GM23248 (cell line): Measurements from ENCODE around the gene ING2. TPM values are rescaled to one million over a fixed set of nuclear protein-coding genes. Genes with fewer than 3 reads are reported as not detected.
A peak's percentile ranks its signal among the peaks of the same experiment; 100 is the strongest.
"Not testable (repeated sequence)": the region's sequence is repeated elsewhere in the genome, so short reads cannot be mapped to it uniquely, and the experiment has no call there.

Experiments used
- DNase-seq: peaks from one replicate; pipeline ENCODE4 v3.0.0-alpha.2; 2015
- H2AFZ ChIP-seq: fragments of 200-600 bp; sonication (generic); 2 replicates; pipeline ENCODE4 v1.6.1; 2016; ENCODE audit warnings: antibody characterized with exemption
- H3F3A ChIP-seq: fragments of 200-600 bp; sonication (generic); 2 replicates; pipeline ENCODE4 v1.6.1; 2016; ENCODE audit warnings: mild to moderate bottlenecking, antibody characterized with exemption, mixed run types; ENCODE audit not compliant: insufficient read depth
- H3K27ac ChIP-seq: fragments of 200-600 bp; sonication (generic); 2 replicates; pipeline ENCODE4 v1.5.1; 2016; ENCODE audit warnings: mild to moderate bottlenecking
- H3K27me3 ChIP-seq: fragments of 200-600 bp; sonication (generic); replicated peaks from 2 replicates; pipeline ENCODE4 v1.6.1; 2016; ENCODE audit warnings: mild to moderate bottlenecking; ENCODE audit not compliant: insufficient read depth
- H3K36me3 ChIP-seq: fragments of 200-600 bp; sonication (generic); 2 replicates; pipeline ENCODE4 v1.6.1; 2016; ENCODE audit warnings: low read depth, mild to moderate bottlenecking
- H3K4me1 ChIP-seq: fragments of 200-600 bp; sonication (generic); 2 replicates; pipeline ENCODE4 v1.6.1; 2016; ENCODE audit warnings: mild to moderate bottlenecking; ENCODE audit not compliant: insufficient read depth
- H3K4me2 ChIP-seq: fragments of 200-600 bp; sonication (generic); one replicate; pipeline ENCODE4 v1.6.1; 2016; ENCODE audit warnings: mild to moderate bottlenecking; ENCODE audit not compliant: unreplicated experiment
- H3K4me3 ChIP-seq: fragments of 200-600 bp; sonication (generic); 2 replicates; pipeline ENCODE4 v1.5.1; 2016; ENCODE audit warnings: mild to moderate bottlenecking
- H3K79me2 ChIP-seq: fragments of 200-600 bp; sonication (generic); 2 replicates; pipeline ENCODE4 v1.6.1; 2016; ENCODE audit warnings: mild to moderate bottlenecking; ENCODE audit not compliant: insufficient read depth
- H3K9ac ChIP-seq: fragments of 200-600 bp; sonication (generic); 2 replicates; pipeline ENCODE4 v1.6.1; 2016; ENCODE audit warnings: mild to moderate bottlenecking
- H3K9me2 ChIP-seq: fragments of 200-600 bp; sonication (generic); 2 replicates; pipeline ENCODE4 v1.6.1; 2016; ENCODE audit warnings: mixed run types, mild to moderate bottlenecking, moderate library complexity; ENCODE audit not compliant: insufficient read depth
- H3K9me3 ChIP-seq: fragments of 200-600 bp; sonication (generic); one replicate; pipeline ENCODE4 v1.6.1; 2017; ENCODE audit warnings: low read depth
- H4K20me1 ChIP-seq: fragments of 200-600 bp; sonication (generic); 2 replicates; pipeline ENCODE4 v1.6.0; 2016; ENCODE audit not compliant: insufficient read depth
- EZH2 ChIP-seq: fragments of 200-600 bp; sonication (generic); IDR thresholded peaks from 2 replicates; pipeline ENCODE4 v1.6.1; 2018; ENCODE audit warnings: antibody characterized with exemption, mild to moderate bottlenecking; ENCODE audit not compliant: insufficient read depth, poor library complexity, severe bottlenecking
- EZH2phosphoT487 ChIP-seq: fragments of 200-600 bp; sonication (generic); IDR thresholded peaks from 2 replicates; pipeline ENCODE4 v1.6.1; 2018; ENCODE audit warnings: antibody characterized with exemption, moderate library complexity, mild to moderate bottlenecking, low read depth; ENCODE audit not compliant: insufficient read depth
- WGBS, 2 experiments: methylation state at CpG; one replicate each; pipeline ENCODE4 v1.1.6; 2015 to 2017; ENCODE audit warnings: low lambda C conversion rate in 2 of 2, low coverage in 1 of 2; ENCODE audit errors: missing lambda C conversion rate in 2 of 2; 5-methylcytosine and 5-hydroxymethylcytosine counted together
- in situ Hi-C: fragments of 300-500 bp; cut with MboI; formaldehyde crosslinking; loops from 2 replicates; pipeline ENCODE4 v1.15.0; 2020
- polyA plus RNA-seq: library from polyadenylated mRNA; unstranded; fragments of >200 nt; fragmentation: Nextera tagmentation; extraction: Ambion mirVana; gene quantifications from 2 replicates; pipeline ENCODE4 v1.2.1, GENCODE V29; 2016
- total RNA-seq: library from RNA; depleted of rRNA; stranded (reverse); fragments of >200 nt; shearing (Covaris generic); gene quantifications from 2 replicates; pipeline ENCODE4 v1.2.3, GENCODE V29; 2014; rRNA removed

Gene ING2
- total RNA-seq (6.4 and 12.2 TPM in 2 replicates), polyA plus RNA-seq (20.5 and 22.8 TPM in 2 replicates)

GRCh38 chr4:183504930-183505610 lies at the start of gene ING2:
Gene ING2, plus strand, starts transcription at chr4:183505058. Its CDS starts 138 bp downstream, at chr4:183505196.
- Histone ChIP-seq H3K9ac (peak within 1 kb of the TSS; percentile 90), H3K4me2 (peak within 1 kb of the TSS; percentile 90), H3K9me2 (no peaks in the 10 kb centered on the region), H3F3A (peaks cover 11% of the 10 kb centered on the region; the same call in 1 of the 2 replicates), H3K4me1 (peaks cover 27% of the 10 kb centered on the region), H3K27me3 (no peaks in the 10 kb centered on the region), H3K4me3 (peak within 1 kb of the TSS; percentile 94), H3K79me2 (peaks cover 75% of the 10 kb centered on the region), H3K27ac (peak within 1 kb of the TSS; percentile 91), H4K20me1 (no peaks in the 10 kb centered on the region), H2AFZ (peak within 1 kb of the TSS; percentile 97), H3K36me3 (0 out of 2 replicates have a peak, but pooled peaks cover under 1% of the 10 kb centered on the region), H3K9me3 (no peaks in the 10 kb centered on the region)
- TF ChIP-seq EZH2 (no peak), EZH2phosphoT487 (no peak)
- in situ Hi-C loops: no loop called here
- DNase-seq: peak; percentile 87
- WGBS, 2 experiments: 2% methylated on average over 24 to 47 of the region's 68 CpGs

- WGBS, 2 experiments: 82 to 86% methylated on average over 7 of the region's 7 CpGs
- Histone ChIP-seq H3K4me3 (no peak overlapping the region), H3K9me2 (no peaks in the 10 kb centered on the region), H3K9ac (no peak overlapping the region), H3K4me2 (no peak overlapping the region), H3K9me3 (no peaks in the 10 kb centered on the region), H2AFZ (no peak overlapping the region), H3K4me1 (no peaks in the 10 kb centered on the region), H3K27ac (no peak overlapping the region), H4K20me1 (no peaks in the 10 kb centered on the region), H3F3A (0 out of 2 replicates have a peak, but pooled peaks cover 9% of the 10 kb centered on the region), H3K79me2 (no peaks in the 10 kb centered on the region), H3K27me3 (no peaks in the 10 kb centered on the region), H3K36me3 (peaks cover 13% of the 10 kb centered on the region; the same call in 1 of the 2 replicates)
- no peak for DNase-seq
- TF ChIP-seq EZH2 (no peak), EZH2phosphoT487 (no peak)
- in situ Hi-C loops: no loop called here
These were observed 49.2 kb upstream of the ING2 start for GRCh38 chr4:183455431-183456195.

- no peak overlapping the region for H3K27ac ChIP-seq
- H3K27me3 ChIP-seq: no peaks in the 10 kb centered on the region
- H2AFZ ChIP-seq: no peak overlapping the region
- no peaks in the 10 kb centered on the region for H3K4me1 ChIP-seq
- H3K9me2 ChIP-seq: no peaks in the 10 kb centered on the region
- TF ChIP-seq EZH2 (no peak), EZH2phosphoT487 (no peak)
- H3K4me3 ChIP-seq: no peak overlapping the region
- H3K4me2 ChIP-seq: no peak overlapping the region
- H3K36me3 ChIP-seq: no peaks in the 10 kb centered on the region
- H4K20me1 ChIP-seq: no peaks in the 10 kb centered on the region
- no peak overlapping the region for H3K9ac ChIP-seq
- H3K9me3 ChIP-seq: no peaks in the 10 kb centered on the region
- DNase-seq: no peak
- in situ Hi-C loops: no loop called here
- H3F3A ChIP-seq: no peaks in the 10 kb centered on the region
- no peaks in the 10 kb centered on the region for H3K79me2 ChIP-seq
- WGBS, 2 experiments: 76 to 78% methylated on average over 5 of the region's 5 CpGs
These were observed 46.9 kb upstream of the ING2 start for GRCh38 chr4:183458005-183458404.

DNA sequence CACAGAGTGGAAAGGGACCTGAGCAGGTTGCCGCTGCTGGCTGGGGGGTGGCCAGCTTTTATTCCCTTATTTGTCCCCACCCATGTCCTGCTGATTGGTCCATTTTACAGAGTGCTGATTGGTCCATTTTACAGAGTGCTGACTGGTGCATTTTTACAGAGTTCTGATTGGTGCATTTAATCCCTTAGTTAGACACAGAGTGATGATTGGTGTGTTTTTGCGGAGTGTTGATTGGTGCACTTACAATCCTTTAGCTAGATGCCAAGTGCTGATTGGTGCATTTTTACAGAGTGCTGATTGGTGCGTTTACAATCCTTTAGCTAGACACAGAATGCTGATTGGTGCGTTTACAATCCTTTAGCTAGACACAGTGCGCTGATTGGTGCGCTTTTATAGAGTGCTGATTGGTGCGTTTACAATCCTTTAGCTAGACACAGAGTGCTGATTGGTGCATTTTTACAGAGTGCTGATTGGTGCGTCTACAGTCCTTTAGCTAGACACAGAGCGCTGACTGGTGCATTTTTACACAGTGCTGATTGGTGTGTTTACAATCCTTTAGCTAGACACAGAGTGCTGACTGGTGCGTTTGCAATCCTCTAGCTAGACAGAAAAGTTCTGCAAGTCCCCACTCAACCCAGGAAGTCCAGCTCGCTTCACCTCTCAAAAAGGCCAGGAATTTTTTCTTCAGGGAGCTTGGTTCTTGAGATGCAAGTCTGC lies 40.8 kb upstream of the ING2 start:
- H3K79me2 ChIP-seq, H3K9me2 ChIP-seq, DNase-seq, H3K4me2 ChIP-seq, H3K9ac ChIP-seq, in situ Hi-C loops, H3K9me3 ChIP-seq, H3K27ac ChIP-seq, H2AFZ ChIP-seq, H4K20me1 ChIP-seq, H3K4me3 ChIP-seq, H3K27me3 ChIP-seq, H3K36me3 ChIP-seq: not testable (repeated sequence)
- Histone ChIP-seq H3K4me1 (peaks cover 10% of the 10 kb centered on the region), H3F3A (peaks cover 13% of the 10 kb centered on the region; the same call in 1 of the 2 replicates)
- WGBS, 2 experiments: 57 to 61% methylated on average over 8 of the region's 11 CpGs

- H3K36me3 ChIP-seq, H3K4me2 ChIP-seq: not testable (repeated sequence)
- WGBS, 2 experiments: 61 to 75% methylated on average over 4 to 5 of the region's 5 CpGs
These were observed 39.0 kb upstream of the ING2 start for GRCh38 chr4:183465879-183466278.

More at GRCh38 chr4:183465879-183466278, 39.0 kb upstream of the ING2 start:
- H3K27me3 ChIP-seq, H3K79me2 ChIP-seq, H3K9me3 ChIP-seq, DNase-seq, H4K20me1 ChIP-seq, H3K4me3 ChIP-seq, H3K9ac ChIP-seq, H2AFZ ChIP-seq, H3K27ac ChIP-seq, H3K9me2 ChIP-seq, in situ Hi-C loops: not testable (repeated sequence)
- Histone ChIP-seq H3F3A (peaks cover 19% of the 10 kb centered on the region; the same call in 1 of the 2 replicates), H3K4me1 (peaks cover 10% of the 10 kb centered on the region)
